ENCODE results near the gene CAPN5. TPM values are rescaled to one million over a fixed set of nuclear protein-coding genes. Genes with fewer than 3 reads are reported as not detected.

The CAPN5 gene
- total RNA-seq, 1 experiment from 2014 or later, result 27.4 TPM

GRCh38 chr11:77084581-77085191, 17.9 kb downstream of the CAPN5 start:
- Mint-ChIP-seq H3K27ac (0 out of 2 replicates have a peak overlapping the region, but pooled peaks have one; percentile 58), H3K27me3 (ENCODE audit: low read depth) (no peaks in the 10 kb centered on the region), H3K36me3 (no peaks in the 10 kb centered on the region), H3K9me3 (peaks cover 3% of the 10 kb centered on the region; the same call in 1 of the 2 replicates), H3K4me1 (peaks cover 6% of the 10 kb centered on the region; the same call in 1 of the 2 replicates), H3K4me3 (no peak overlapping the region)
- ATAC-seq, result no peak
- TF ChIP-seq TEAD1 (CRISPR knock-in tag; IDR thresholded peaks at IDR 0.05) (no peak), ZNF671 (CRISPR knock-in tag; IDR thresholded peaks at IDR 0.05) (no peak), RELA (CRISPR knock-in tag; IDR thresholded peaks at IDR 0.05; ENCODE audit: borderline replicate concordance) (no peak), ZNF263 (CRISPR knock-in tag; IDR thresholded peaks at IDR 0.05; ENCODE audit: low read depth) (no peak), ZBTB21 (CRISPR knock-in tag; IDR thresholded peaks at IDR 0.05; ENCODE audit: borderline replicate concordance) (no peak), OVOL2 (CRISPR knock-in tag; IDR thresholded peaks at IDR 0.05; ENCODE audit: borderline replicate concordance) (no peak), STAT6 (CRISPR knock-in tag; conservative IDR thresholded peaks at IDR 0.05; ENCODE audit: low read depth) (no peak), TEAD4 (CRISPR knock-in tag; IDR thresholded peaks at IDR 0.05) (no peak), AFF4 (CRISPR knock-in tag; IDR thresholded peaks at IDR 0.05; ENCODE audit: borderline replicate concordance) (no peak), HMGXB4 (CRISPR knock-in tag; IDR thresholded peaks at IDR 0.05) (no peak), E2F1 (CRISPR knock-in tag; IDR thresholded peaks at IDR 0.05) (no peak), CTCF (IDR thresholded peaks at IDR 0.05) (no peak), ZNF416 (CRISPR knock-in tag; IDR thresholded peaks at IDR 0.05) (no peak), NFE2L1 (CRISPR knock-in tag; IDR thresholded peaks at IDR 0.05) (no peak)
- ChIA-PET CTCF (interaction anchor here (0.9 to 1.1 kb wide), 2 partner anchors 18 to 22 kb away, joined by 3 read pairs; partner anchors contain the start of gene CAPN5), POLR2A (no interaction called here)
- DNase-seq (ENCODE audit: low spot score), result no peak
